Loucy (cell line): ENCODE data around the gene NOX5.

Experiments used
- CTCF ChIP-seq: fragments of 200-600 bp; sonication (generic); conservative IDR thresholded peaks from 2 replicates; pipeline ENCODE4 v1.5.1; 2014; ENCODE audit warnings: mild to moderate bottlenecking, antibody characterized with exemption, low read length
- EZH2phosphoT487 ChIP-seq: fragments of 200-600 bp; IDR thresholded peaks from 2 replicates; pipeline ENCODE4 v1.6.1; 2018; ENCODE audit warnings: antibody characterized with exemption, mild to moderate bottlenecking, moderate library complexity, borderline replicate concordance

GRCh38 chr15:69093614-69094013 is 79.1 kb downstream of the NOX5 start:
- no peak for TF ChIP-seq CTCF
- TF ChIP-seq EZH2phosphoT487, result no peak
